HepG2 (cell line): ENCODE results near the gene ALDH3B2. TPM values are rescaled to one million over a fixed set of nuclear protein-coding genes. Genes with fewer than 3 reads are reported as not detected.
A peak's percentile ranks its signal among the peaks of the same experiment; 100 is the strongest.

ENCODE experiments used
- ATAC-seq: fragments of 200-7000 bp; cut with Tn5 transposase; 3 replicates; pipeline ENCODE4 v1.9.1; 2020; ENCODE audit warnings: mild to moderate bottlenecking, moderate library complexity
- BruUV-seq: library from RNA; stranded (reverse); fragments of 400-500 nt; replicated peaks from 2 replicates; lab custom pipeline; 2021; lab: Mats Ljungman, UMichigan
- CTCF ChIA-PET: fragments of 300-600 bp; formaldehyde crosslinking; extraction: SDS; loops from one replicate; lab custom pipeline; 2021; ENCODE audit warnings: low total read pairs, inconsistent platforms, low intra/inter-chr PET ratio; lab: Yijun Ruan, JAX
- POLR2A ChIA-PET: fragments of 350-600 bp; sonication (Branson Sonifier 250); formaldehyde crosslinking; loops from one replicate; lab custom pipeline; 2020; ENCODE audit warnings: antibody characterized with exemption, inconsistent platforms; lab: Yijun Ruan, JAX
- DNase-seq: peaks from one replicate; pipeline ENCODE4 v3.0.0-alpha.2; 2015; ENCODE audit warnings: low spot score
- FAIRE-seq: peaks from 3 replicates; lab custom pipeline; 2011; peaks lifted over from hg19 to GRCh38; lab: Jason Lieb, UNC
- H2AFZ ChIP-seq: one replicate; pipeline ENCODE4 v1.6.1; 2011; ENCODE audit warnings: low read length, inconsistent platforms
- H3K27ac ChIP-seq: fragments of 300-600 bp; 3 replicates; pipeline ENCODE4 v1.8.0; 2011; ENCODE audit warnings: mixed run types, mild to moderate bottlenecking, mixed read lengths, low read length, inconsistent platforms; ENCODE audit not compliant: insufficient read depth; ENCODE audit errors: extremely low read length
- H3K27me3 ChIP-seq, 2 experiments: fragments of 200-600 bp in 1 of 2; 2 replicates in 1 of 2; 3 replicates in 1 of 2; pipeline versions ENCODE4 v1.6.0 to v1.8.0; 2011; ENCODE audit warnings: low read length in 2 of 2, mild to moderate bottlenecking in 2 of 2, moderate library complexity in 2 of 2, inconsistent platforms in 1 of 2; ENCODE audit not compliant: insufficient read depth in 2 of 2, control insufficient read depth in 1 of 2
- H3K36me3 ChIP-seq, 2 experiments: fragments of 200-600 bp in 1 of 2; replicated peaks in 1 of 2; 2 replicates in 1 of 2; 3 replicates in 1 of 2; pipeline versions ENCODE4 v1.5.1 to v1.8.0; 2011; ENCODE audit warnings: low read length in 2 of 2, inconsistent platforms in 1 of 2; ENCODE audit not compliant: insufficient read depth in 2 of 2, control insufficient read depth in 1 of 2
- H3K4me1 ChIP-seq: 2 replicates; pipeline ENCODE4 v1.5.1; 2012; ENCODE audit warnings: low read length, inconsistent platforms; ENCODE audit not compliant: insufficient read depth
- H3K4me2 ChIP-seq: 2 replicates; pipeline ENCODE4 v1.6.0; 2011; ENCODE audit warnings: low read depth, low read length, inconsistent platforms
- H3K4me3 ChIP-seq, 3 experiments: fragments of 200-600 bp in 1 of 3; sonication (generic), shearing (Covaris generic) in 1 of 3; replicated peaks in 1 of 3; 2 replicates each; pipeline ENCODE4 v1.5.1; 2011 to 2016; ENCODE audit warnings: low read length in 3 of 3, inconsistent platforms in 2 of 3, low read depth in 2 of 3, mild to moderate bottlenecking in 2 of 3, control low read depth in 1 of 3, mixed read lengths in 1 of 3; ENCODE audit not compliant: insufficient read depth in 1 of 3
- H3K79me2 ChIP-seq: one replicate; pipeline ENCODE4 v1.6.1; 2011; ENCODE audit warnings: low read length, inconsistent platforms; ENCODE audit not compliant: insufficient read depth
- H3K9ac ChIP-seq: 2 replicates; pipeline ENCODE4 v1.6.0; 2011; ENCODE audit warnings: mild to moderate bottlenecking, low read depth, low read length, inconsistent platforms; ENCODE audit not compliant: insufficient read depth
- H3K9me3 ChIP-seq: 2 replicates; pipeline ENCODE4 v1.5.1; 2012; ENCODE audit warnings: mild to moderate bottlenecking, low read length
- H4K20me1 ChIP-seq: 2 replicates; pipeline ENCODE4 v1.6.0; 2011; ENCODE audit warnings: inconsistent platforms, mild to moderate bottlenecking, low read length, moderate library complexity; ENCODE audit not compliant: insufficient read depth
- DNMT1 ChIP-seq: sonication (generic); formaldehyde crosslinking; IDR thresholded peaks from 2 replicates; pipeline ENCODE4 v1.5.1; 2020; ENCODE audit warnings: mild to moderate bottlenecking, missing genetic modification reagents
- HNRNPLL ChIP-seq: fragments of 200-400 bp; formaldehyde crosslinking; IDR thresholded peaks from 2 replicates; pipeline ENCODE4 v1.6.1; 2017; ENCODE audit warnings: mild to moderate bottlenecking, low read depth, low read length; ENCODE audit not compliant: poor library complexity, severe bottlenecking
- ZMYM3 ChIP-seq: sonication (generic); formaldehyde crosslinking; IDR thresholded peaks from 2 replicates; pipeline ENCODE4 v1.5.1; 2020; ENCODE audit warnings: mild to moderate bottlenecking, missing genetic modification reagents
- ZNF136 ChIP-seq: sonication (generic); formaldehyde crosslinking; IDR thresholded peaks from 2 replicates; pipeline ENCODE4 v1.8.1; 2022; ENCODE audit warnings: low read depth, mild to moderate bottlenecking, moderate library complexity, missing genetic modification reagents
- ZNF335 ChIP-seq: sonication (generic); formaldehyde crosslinking; IDR thresholded peaks from 2 replicates; pipeline ENCODE4 v1.4.0; 2020; ENCODE audit warnings: missing genetic modification reagents
- ZNF432 ChIP-seq: sonication (generic); formaldehyde crosslinking; IDR thresholded peaks from 2 replicates; pipeline ENCODE4 v1.5.0; 2020; ENCODE audit warnings: missing genetic modification reagents, mild to moderate bottlenecking, borderline replicate concordance
- ZNF543 ChIP-seq: sonication (generic); formaldehyde crosslinking; IDR thresholded peaks from 2 replicates; pipeline ENCODE4 v1.4.0; 2020; ENCODE audit warnings: mild to moderate bottlenecking, missing genetic modification reagents
- ZNF629 ChIP-seq: sonication (generic); formaldehyde crosslinking; conservative IDR thresholded peaks from 2 replicates; pipeline ENCODE4 v1.5.0; 2020; ENCODE audit warnings: missing genetic modification reagents
- WGBS: methylation state at CpG from one replicate; pipeline ENCODE4 v1.1.6; 2017; ENCODE audit warnings: low lambda C conversion rate; 5-methylcytosine and 5-hydroxymethylcytosine counted together
- in situ Hi-C: cut with HindIII; loops from 2 replicates; pipeline ENCODE4 v1.10.0; 2017; ENCODE audit warnings: low pct_unique_long_range_greater_than_20kb; ENCODE audit not compliant: extremely low pct_ligation_motif_present
- intact Hi-C: fragments of 100-400 bp; cut with micrococcal nuclease; formaldehyde crosslinking; loops from one replicate; pipeline ENCODE4 v1.10.0; 2022; ENCODE audit not compliant: unreplicated experiment
- polyA plus RNA-seq, 8 experiments: library from polyadenylated mRNA; depleted of rRNA in 3 of 8; stranded (reverse) in 7 of 8; unstranded in 1 of 8; fragments of >200 nt; fragmentation: Illumina TruSeq in 4 of 8; extraction: Trizol in 4 of 8; gene quantifications; 2 replicates each; pipeline versions ENCODE4 v1.2.1 to v1.2.3, GENCODE V29; 2011 to 2016; ENCODE audit warnings: low read depth in 4 of 8, missing spikeins in 1 of 8, mixed read lengths in 1 of 8; ENCODE audit not compliant: insufficient read depth in 1 of 8
- total RNA-seq, 5 experiments: library from RNA; depleted of rRNA; stranded (reverse); fragments of >200 nt; fragmentation: Illumina TruSeq; extraction: Trizol; gene quantifications; 2 replicates each; pipeline ENCODE4 v1.2.3, GENCODE V29; 2016; ENCODE audit warnings: low read depth in 1 of 5
- TF ChIP-seq, protein P1 (sequence below): sonication (generic); formaldehyde crosslinking; IDR thresholded peaks from 2 replicates; pipeline ENCODE4 v1.4.0; 2020; ENCODE audit warnings: mild to moderate bottlenecking, missing genetic modification reagents
- TF ChIP-seq, protein P2 (sequence below): sonication (generic); formaldehyde crosslinking; IDR thresholded peaks from 2 replicates; pipeline ENCODE4 v1.9.0; 2021; ENCODE audit warnings: mild to moderate bottlenecking, missing genetic modification reagents
- TF ChIP-seq, protein P3 (sequence below): fragments of 450-650 bp; IDR thresholded peaks from 2 replicates; pipeline ENCODE4 v1.6.1; 2016
- TF ChIP-seq, protein P4 (sequence below): sonication (generic); formaldehyde crosslinking; IDR thresholded peaks from 2 replicates; pipeline ENCODE4 v1.8.0; 2022; ENCODE audit warnings: missing genetic modification reagents, mild to moderate bottlenecking, moderate library complexity, borderline replicate concordance

ALDH3B2 gene
- total and polyA plus RNA-seq, 2 of the 13 experiments (the other 11 are each of a cell fraction or from before 2014, with no cell fraction given), result not detected

DNA sequence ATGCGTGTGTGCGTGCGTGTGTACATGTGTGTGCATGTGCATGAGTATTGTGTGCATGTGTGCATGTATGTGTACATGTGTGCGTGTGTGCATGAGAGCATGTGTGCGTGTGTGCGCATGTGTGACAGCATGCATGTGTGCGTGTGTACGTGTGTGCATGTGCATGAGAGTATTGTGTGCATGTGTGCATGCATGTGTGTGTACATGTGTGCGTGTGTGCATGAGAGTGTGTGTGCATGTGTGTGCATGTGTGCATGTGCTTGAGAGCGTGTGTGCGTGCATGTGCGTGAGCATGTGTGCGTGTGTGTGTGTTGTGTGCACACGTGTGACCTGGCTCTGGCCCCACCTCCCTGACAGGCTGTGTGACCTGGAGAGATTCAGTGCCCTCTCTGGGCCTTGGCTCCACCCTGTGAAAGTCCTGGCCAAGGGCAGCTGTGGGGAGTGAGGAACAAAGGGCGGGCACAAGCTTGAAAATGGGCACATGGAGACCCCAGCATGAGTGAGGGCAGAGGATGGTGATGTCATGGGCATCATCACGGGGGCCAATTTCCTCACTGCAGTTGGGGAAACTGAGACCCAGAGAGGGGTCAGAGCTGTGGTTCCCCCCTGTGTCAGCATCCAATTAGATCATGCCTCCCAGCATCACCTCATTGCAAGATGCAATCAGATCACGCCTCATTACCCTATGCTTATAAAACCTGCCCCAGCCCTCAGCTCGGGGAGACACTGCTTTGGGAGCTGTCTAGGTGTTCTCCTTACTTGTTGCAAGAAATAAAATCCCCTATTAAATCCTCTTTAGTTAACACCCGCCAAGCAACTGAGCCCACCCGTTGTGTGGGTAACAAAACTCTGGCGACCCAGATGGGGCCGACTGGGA lies 24.6 kb downstream of the ALDH3B2 start:
- intact Hi-C loops, result no loop called here
- in situ Hi-C loops, result loop anchor here (25.0 kb wide), 1 partner anchor 137 kb away; no protein-coding TSS in a partner anchor
- no peaks in the 10 kb centered on the region for H3K36me3 ChIP-seq
- H3K27ac ChIP-seq, result no peak overlapping the region
- POLR2A ChIA-PET, result interaction anchor here (0.8 to 3.2 kb wide), 7 partner anchors 17 to 184 kb away, joined by 3 to 27 read pairs (median 7); partner anchors contain the start of gene NUDT8
- H3K4me2 ChIP-seq, result peak overlapping the region; percentile 65
- H3K9ac ChIP-seq, result peak overlapping the region; percentile 18; the same call in 1 of the 2 replicates
- 71% methylated on average over 22 of the region's 22 CpGs for WGBS
- CTCF ChIA-PET, result no interaction called here
- H4K20me1 ChIP-seq, result no peaks in the 10 kb centered on the region
- H2AFZ ChIP-seq, result no peak overlapping the region
- H3K4me1 ChIP-seq, result peaks cover 26% of the 10 kb centered on the region
- no peaks in the 10 kb centered on the region for H3K79me2 ChIP-seq
- FAIRE-seq (no peak), ATAC-seq (no peak), DNase-seq (no peak)
- peak overlapping the region; percentile 51 to 64 (median 58) for H3K4me3 ChIP-seq
- H3K9me3 ChIP-seq, result no peaks in the 10 kb centered on the region
- H3K27me3 ChIP-seq, result no peaks in the 10 kb centered on the region
- TSS peak; percentile 65 for BruUV-seq
- TF ChIP-seq, protein P1, sequence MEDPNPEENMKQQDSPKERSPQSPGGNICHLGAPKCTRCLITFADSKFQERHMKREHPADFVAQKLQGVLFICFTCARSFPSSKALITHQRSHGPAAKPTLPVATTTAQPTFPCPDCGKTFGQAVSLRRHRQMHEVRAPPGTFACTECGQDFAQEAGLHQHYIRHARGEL (CRISPR knock-in tag), result no peak
- TF ChIP-seq, protein P2, sequence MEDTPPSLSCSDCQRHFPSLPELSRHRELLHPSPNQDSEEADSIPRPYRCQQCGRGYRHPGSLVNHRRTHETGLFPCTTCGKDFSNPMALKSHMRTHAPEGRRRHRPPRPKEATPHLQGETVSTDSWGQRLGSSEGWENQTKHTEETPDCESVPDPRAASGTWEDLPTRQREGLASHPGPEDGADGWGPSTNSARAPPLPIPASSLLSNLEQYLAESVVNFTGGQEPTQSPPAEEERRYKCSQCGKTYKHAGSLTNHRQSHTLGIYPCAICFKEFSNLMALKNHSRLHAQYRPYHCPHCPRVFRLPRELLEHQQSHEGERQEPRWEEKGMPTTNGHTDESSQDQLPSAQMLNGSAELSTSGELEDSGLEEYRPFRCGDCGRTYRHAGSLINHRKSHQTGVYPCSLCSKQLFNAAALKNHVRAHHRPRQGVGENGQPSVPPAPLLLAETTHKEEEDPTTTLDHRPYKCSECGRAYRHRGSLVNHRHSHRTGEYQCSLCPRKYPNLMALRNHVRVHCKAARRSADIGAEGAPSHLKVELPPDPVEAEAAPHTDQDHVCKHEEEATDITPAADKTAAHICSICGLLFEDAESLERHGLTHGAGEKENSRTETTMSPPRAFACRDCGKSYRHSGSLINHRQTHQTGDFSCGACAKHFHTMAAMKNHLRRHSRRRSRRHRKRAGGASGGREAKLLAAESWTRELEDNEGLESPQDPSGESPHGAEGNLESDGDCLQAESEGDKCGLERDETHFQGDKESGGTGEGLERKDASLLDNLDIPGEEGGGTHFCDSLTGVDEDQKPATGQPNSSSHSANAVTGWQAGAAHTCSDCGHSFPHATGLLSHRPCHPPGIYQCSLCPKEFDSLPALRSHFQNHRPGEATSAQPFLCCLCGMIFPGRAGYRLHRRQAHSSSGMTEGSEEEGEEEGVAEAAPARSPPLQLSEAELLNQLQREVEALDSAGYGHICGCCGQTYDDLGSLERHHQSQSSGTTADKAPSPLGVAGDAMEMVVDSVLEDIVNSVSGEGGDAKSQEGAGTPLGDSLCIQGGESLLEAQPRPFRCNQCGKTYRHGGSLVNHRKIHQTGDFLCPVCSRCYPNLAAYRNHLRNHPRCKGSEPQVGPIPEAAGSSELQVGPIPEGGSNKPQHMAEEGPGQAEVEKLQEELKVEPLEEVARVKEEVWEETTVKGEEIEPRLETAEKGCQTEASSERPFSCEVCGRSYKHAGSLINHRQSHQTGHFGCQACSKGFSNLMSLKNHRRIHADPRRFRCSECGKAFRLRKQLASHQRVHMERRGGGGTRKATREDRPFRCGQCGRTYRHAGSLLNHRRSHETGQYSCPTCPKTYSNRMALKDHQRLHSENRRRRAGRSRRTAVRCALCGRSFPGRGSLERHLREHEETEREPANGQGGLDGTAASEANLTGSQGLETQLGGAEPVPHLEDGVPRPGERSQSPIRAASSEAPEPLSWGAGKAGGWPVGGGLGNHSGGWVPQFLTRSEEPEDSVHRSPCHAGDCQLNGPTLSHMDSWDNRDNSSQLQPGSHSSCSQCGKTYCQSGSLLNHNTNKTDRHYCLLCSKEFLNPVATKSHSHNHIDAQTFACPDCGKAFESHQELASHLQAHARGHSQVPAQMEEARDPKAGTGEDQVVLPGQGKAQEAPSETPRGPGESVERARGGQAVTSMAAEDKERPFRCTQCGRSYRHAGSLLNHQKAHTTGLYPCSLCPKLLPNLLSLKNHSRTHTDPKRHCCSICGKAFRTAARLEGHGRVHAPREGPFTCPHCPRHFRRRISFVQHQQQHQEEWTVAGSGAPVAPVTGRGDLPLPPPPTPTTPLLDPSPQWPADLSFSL (CRISPR knock-in tag), result no peak
- TF ChIP-seq HNRNPLL, result peak; percentile 8
- TF ChIP-seq, protein P3, sequence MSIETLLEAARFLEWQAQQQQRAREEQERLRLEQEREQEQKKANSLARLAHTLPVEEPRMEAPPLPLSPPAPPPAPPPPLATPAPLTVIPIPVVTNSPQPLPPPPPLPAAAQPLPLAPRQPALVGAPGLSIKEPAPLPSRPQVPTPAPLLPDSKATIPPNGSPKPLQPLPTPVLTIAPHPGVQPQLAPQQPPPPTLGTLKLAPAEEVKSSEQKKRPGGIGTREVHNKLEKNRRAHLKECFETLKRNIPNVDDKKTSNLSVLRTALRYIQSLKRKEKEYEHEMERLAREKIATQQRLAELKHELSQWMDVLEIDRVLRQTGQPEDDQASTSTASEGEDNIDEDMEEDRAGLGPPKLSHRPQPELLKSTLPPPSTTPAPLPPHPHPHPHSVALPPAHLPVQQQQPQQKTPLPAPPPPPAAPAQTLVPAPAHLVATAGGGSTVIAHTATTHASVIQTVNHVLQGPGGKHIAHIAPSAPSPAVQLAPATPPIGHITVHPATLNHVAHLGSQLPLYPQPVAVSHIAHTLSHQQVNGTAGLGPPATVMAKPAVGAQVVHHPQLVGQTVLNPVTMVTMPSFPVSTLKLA, result peak; percentile 99
- TF ChIP-seq, protein P4, sequence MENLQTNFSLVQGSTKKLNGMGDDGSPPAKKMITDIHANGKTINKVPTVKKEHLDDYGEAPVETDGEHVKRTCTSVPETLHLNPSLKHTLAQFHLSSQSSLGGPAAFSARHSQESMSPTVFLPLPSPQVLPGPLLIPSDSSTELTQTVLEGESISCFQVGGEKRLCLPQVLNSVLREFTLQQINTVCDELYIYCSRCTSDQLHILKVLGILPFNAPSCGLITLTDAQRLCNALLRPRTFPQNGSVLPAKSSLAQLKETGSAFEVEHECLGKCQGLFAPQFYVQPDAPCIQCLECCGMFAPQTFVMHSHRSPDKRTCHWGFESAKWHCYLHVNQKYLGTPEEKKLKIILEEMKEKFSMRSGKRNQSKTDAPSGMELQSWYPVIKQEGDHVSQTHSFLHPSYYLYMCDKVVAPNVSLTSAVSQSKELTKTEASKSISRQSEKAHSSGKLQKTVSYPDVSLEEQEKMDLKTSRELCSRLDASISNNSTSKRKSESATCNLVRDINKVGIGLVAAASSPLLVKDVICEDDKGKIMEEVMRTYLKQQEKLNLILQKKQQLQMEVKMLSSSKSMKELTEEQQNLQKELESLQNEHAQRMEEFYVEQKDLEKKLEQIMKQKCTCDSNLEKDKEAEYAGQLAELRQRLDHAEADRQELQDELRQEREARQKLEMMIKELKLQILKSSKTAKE, result peak; percentile 47; the same call in 1 of the 2 replicates
- no peak for TF ChIP-seq ZNF136 (CRISPR knock-in tag)
- 0 out of 2 replicates have a peak, but pooled peaks have one; percentile 25 for TF ChIP-seq ZNF629 (CRISPR knock-in tag)
- no peak for TF ChIP-seq ZNF432 (CRISPR knock-in tag)
- peak; percentile 95 for TF ChIP-seq ZMYM3 (CRISPR knock-in tag)
- no peak for TF ChIP-seq ZNF335 (CRISPR knock-in tag)
- TF ChIP-seq ZNF543, result no peak
- TF ChIP-seq DNMT1, result peak; percentile 86; the same call in 1 of the 2 replicates
